HL-60/S4 (cell line): ENCODE results near the gene IRX2.

Experiments
- in situ Hi-C: fragments of 300-500 bp; cut with MboI; formaldehyde crosslinking; loops from 2 replicates; pipeline ENCODE4 v1.14.3; 2022; ENCODE audit warnings: low sequenced_read_pairs

Gene IRX2

DNA sequence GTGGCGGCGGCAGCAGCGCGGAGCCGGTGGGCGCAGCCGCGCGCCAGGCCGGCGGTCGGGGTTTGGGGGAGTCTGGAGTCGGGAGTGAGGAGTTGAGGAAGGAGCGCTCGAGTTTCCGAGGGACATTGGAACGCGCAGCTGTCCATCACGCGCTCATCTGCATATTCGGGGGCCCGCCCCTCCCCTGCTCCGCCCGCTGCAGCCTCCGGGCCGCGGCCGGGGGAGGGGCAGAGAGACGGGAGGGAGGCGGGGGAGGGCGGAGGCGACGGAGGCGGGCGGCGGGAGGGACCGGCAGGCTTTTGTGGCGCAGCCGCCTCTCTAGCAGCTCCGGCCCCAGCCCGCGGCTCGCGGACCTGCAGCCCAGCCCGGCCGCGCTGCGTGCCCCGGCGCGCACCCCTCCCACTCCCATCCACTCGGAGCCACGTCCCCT is at the start of gene IRX2:
Gene IRX2, minus strand, starts transcription at position 86 of the 430 bp plus-strand sequence. CDS start 264 bp downstream, outside the sequence.
- in situ Hi-C loops = no loop called here

- in situ Hi-C loops = no loop called here
Measured at GRCh38 chr5:2800035-2800434, 48.6 kb upstream of the IRX2 start.

DNA sequence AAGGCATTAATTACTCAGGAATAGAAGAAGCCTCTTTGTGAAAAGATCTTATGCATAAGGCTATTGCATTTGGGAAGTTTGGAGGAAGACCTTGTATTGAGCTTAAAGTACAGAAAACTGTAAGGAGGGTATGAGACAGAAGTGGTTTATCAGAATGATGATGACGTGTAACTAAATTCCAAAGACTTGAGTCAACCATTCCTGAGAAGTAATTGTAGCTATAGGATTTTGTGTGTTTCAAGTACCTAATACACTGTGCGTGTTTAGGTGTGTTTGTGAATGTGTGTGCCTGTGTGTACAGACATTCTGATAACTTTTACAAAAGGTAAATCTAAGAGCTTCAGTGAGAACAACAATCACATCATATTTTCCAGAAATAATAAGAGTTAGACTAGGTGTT is 46.5 kb upstream of the IRX2 start:
- in situ Hi-C loops = no loop called here

DNA sequence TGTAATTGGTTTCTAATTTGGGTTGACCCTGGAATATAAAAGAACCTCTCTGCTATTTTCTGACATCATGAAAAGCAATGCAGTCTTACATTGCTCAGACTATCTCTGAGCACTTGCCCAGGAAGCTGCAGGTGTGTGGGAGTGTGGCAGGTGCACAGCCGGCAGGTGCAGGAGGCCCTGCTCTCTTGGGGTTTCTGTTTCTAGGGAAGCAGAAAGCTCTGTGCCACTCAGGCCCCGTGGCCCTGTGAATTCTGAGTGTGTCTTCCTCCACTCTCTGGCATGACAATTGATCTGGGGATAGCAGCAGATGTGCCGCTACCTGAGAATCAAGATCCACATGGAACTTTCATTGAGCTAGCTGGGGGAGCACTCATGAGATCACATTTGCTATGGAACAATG is 45.7 kb upstream of the IRX2 start:
- in situ Hi-C loops = no loop called here

DNA sequence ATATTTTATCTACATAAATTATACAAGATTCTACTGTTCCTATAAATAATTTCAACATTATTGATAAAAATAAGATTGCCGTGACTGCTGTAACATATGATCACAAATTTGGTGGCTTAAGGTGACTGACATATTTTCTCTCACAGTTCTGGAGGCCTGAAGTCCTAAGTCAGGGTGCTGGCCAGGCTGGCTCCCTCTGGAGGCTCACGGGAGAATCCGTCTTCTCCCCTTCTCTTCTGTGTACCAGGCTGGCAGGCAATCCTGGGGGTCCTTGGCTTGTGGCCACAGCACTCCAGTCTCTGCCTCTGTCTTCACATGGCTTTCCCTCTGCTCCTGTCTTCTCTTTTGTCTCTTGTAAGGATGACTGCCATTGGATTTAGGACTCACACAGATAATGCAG is 31.7 kb upstream of the IRX2 start:
- in situ Hi-C loops = no loop called here

DNA sequence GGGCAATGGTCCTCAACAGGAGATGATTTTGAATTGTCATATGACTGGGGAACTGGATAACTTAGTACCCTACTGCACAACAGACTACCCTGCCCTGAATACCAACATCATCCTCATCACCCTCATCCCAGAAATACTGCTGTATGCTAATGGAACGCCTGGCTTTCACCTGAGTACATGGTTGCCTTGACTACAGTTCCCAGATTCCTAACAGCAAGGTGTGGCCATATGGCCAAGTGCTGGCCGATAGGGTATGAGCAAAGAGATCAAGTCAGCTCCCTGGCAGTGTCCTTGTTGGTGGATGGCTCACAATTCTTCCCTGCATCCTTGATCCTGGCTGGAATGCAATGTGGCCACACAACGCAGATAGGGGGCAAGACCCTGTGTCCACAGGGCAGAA is 31.2 kb upstream of the IRX2 start:
- in situ Hi-C loops = no loop called here

DNA sequence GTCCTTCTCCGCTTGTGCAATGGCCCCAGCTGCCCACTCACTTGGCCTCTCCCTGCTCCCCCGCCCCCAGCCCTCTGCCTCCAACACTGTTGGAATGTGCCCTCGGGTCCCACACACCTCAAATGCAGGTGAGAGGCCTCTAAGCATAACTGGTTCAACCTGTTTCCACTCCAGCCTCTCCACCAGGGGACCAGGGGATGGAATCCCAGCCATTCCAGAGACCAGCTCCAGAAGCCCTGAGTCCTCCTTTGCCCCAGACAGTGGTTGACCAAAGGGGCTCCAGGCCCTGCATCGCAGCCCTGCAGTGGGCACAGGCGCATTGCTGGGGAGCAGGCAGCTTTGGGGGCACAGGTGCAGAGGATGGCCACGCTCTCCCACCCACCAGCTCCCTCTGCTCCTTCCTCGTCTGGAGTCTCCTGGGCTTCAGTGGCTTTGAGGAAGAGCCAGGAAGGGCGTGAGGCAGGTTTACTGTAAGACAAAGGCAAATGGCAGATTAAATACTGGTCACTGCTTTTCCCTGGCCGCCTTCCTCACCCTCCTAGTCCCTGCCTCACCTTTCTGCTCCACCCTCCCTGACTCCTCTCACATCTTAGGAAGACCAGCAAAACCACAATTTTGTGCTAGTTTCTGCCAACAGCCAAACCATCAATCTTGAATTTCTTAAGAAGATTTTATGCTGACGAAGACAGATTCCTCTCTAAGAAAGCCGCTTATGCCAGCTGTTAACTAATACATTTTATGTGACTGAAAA is 29.1 kb upstream of the IRX2 start:
- in situ Hi-C loops = no loop called here

- in situ Hi-C loops = no loop called here
Measured at GRCh38 chr5:2779459-2779858, 28.0 kb upstream of the IRX2 start.

DNA sequence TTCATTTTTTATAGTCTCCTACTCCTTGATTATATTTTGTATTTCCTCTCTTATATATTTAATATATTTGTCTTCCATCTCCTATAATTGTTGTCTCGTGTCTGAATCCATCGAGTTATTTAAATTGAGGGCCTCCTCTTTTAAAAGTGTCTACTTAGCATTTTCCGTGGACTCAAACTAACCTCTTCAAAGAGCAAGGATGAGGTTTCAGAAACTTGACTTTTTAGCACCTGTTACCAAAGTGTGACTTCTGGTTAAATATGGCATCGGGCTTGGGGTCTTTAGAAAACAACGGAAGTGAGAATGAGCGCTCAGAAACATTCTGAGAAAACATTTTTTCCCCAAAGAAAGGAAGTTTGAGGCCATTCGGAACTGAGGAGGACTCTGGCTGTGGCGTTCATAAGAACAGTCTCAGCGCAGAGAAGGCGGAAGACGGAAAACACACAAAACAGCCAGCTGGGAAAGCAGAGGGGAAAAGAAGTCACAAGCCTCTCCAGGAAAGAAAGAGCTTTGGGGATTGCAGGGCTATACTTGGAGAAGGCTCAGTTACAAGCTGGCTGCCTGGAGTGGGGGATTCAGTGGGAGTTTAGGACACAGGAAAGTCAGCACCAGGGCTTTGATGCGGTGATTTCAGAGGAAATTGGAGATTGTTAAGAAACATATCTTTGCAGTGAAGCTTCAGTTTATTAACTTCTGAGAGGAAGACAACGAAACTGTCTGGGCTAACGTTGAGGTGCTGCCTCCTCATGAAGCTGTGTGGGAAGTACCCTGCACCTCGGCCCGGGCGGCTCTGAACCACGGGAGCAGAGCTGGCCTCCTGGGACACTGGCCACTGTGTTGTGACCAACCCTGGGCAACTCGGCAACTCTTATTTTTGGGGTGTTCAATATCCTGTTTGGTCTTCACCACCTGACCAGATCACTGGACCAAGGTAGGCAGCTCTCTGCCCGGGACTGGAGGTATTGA is 25.1 kb upstream of the IRX2 start:
- in situ Hi-C loops = no loop called here

- in situ Hi-C loops = no loop called here
Measured at GRCh38 chr5:2773327-2773726, 21.9 kb upstream of the IRX2 start.

DNA sequence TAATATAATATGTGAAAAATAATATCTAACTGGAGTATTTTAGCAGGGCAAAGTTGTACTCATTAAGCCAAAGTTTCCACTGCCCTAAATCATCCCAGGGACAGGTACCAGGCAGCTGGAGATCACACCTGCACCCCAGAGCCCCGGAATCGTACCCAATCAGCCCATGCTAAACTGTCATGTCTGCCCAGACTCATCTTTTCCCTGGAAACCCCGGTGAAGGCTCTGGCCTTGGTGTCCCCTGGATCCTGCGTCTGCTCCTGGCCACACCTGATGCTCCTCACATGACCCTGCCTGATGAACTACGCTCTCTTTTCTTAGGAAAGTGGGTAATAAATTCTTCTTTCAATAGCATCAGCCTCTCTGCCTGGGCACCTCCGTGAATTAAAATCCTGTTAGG is 15.6 kb upstream of the IRX2 start:
- in situ Hi-C loops = no loop called here

DNA sequence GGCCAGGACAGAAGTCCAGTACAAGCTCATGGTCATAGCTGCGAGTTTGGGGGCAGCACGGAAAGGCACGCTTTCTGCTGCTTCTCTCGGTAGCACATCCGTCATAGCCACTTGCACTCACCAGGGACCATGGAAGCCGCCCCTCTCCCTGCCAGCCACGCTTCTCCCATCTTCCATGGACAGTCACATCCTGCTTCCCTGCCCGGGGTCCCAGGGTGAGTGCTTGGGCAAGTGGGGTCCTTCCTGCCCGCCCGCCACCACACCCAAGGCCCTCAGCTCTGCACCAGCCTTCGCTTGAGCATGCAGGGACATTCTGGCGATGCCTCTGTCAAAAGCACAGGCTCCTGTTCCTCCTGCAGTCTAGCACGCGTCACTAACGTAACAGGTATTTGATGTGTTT is 13.1 kb upstream of the IRX2 start:
- in situ Hi-C loops = no loop called here

DNA sequence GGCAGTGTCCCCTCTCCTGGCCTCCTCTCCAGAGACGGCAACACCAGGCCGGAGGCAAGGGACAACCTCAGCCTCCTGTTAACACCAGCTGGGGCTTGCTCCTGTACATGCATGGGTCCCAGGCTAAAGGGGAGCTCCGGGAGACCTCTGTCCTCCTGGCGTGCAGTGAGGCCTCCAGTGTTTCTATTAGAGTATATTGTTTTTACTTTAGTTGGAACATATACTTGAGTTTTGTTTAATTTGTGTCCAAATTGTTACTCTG is 12.0 kb upstream of the IRX2 start:
- in situ Hi-C loops = no loop called here

- in situ Hi-C loops = no loop called here
Measured at GRCh38 chr5:2762744-2763532, 11.5 kb upstream of the IRX2 start.

DNA sequence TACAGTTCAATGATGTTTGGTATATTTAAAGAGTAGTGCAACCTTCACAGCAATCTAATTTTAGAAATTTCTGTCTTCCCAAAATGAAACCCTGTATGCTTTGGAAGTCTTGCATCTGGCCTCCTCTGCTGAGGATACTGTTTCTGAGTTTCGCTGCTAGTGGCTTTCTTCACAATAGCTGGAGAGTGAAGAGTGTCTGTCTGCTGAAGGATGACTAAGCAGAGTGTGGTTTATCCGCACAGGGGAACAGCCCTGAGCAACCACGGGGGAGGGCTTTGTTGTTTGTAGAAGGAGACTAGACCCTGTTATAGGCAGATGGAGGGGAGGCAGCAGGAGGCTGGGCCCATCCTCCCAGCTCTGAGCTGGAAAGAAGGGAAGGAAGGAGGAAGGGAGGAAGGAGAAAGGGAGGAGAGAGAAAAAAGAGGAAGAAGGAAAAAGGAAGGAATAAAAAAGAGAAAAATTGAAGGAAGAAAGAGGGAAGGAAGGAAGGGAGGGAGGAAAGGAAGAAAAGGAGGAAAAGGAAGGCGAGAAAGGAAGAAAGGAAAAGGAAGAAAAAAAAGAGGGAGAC is 10.5 kb upstream of the IRX2 start:
- in situ Hi-C loops = no loop called here

DNA sequence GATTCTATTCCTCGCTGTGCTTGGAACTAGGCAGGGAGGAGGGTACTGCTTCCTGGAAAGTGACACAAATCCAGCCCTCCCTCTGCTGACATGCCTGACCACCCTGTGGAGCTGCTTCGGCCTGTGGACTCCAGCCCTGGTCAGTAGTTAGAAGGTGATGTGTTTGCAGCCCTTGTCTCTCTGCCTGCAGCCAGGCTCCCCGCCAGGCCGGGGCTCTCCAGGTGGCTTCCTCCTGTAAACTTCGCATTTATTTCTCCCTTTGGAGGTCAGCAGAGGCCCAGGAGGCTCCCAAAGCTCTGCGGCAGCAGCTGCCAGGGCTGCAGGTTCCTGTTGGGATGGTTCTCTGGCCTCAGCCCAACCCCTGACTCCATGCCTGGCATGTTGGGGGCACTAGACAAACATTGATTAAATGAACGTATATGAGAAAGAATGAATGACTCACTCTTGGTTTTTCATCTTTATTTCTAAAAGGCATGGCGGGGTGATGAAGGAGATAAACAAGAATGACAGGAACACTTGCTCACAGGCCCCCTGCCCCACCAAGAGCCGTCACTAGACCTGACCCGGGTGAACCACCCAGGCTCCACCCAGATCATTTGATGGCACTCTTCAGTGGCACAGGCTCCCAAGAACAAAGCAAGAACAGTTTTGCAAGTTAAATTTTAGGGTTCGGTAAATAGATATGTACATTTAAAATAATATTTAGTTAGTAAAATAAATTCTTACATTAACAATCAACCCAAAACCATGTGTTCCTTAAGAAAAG is 8.4 kb upstream of the IRX2 start:
- in situ Hi-C loops = no loop called here

DNA sequence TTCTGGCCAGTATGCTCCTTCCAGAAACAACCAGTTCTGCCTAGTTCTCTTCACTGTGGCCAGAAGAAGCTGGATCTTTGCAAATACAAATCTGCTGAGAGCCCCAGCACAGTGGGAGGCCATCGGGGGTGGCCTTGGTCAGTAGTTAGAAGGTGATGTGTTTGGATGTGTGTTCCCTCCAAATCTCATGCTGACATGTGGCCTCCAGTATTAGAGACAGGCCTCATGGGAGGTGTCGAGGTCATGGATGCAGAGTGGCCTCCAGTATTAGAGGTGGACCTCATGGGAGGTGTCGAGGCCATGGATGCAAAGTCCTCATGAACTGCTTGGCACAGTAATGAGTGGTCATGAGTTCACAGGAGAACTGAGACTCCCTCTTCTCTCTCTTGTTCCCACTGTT is 7.6 kb upstream of the IRX2 start:
- in situ Hi-C loops = no loop called here

- in situ Hi-C loops = no loop called here
Measured at GRCh38 chr5:2758632-2759031, 7.2 kb upstream of the IRX2 start.

DNA sequence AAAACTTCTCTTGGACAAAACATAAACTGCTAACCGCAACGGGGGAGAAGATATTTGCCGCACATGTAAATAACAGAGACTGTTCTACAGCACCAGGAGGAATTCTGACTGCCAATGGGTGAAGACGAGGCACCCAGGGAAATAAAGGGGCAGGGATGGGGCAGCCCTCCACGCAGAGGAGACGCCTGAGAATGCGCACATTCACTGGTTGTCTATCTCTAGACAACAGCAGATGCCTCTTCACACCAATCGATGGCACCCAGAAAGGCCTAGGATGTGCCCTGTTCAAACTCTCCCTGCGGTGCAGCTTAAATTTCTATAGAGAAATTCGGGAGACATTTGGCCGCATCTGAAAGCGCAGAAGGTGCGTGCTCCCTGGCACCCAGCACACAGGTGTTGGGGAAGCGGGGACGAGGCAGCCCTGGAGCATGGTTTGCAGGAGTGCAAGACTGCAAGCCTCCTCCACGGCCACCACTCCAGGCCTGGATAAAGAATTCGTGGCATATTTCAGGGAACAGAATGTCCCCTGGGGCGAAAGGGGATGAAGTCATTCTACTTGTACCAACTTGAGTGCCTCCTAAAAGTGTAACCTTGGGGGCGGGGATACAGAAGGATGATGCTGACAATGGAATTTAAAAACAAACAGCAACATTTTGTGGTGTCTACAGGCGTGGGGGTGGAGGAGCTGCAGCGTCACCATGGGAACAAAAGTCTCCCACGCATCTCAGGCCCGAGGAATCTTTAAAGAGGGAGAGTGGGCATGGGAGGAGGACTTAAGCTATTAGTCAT is 6.3 kb upstream of the IRX2 start:
- in situ Hi-C loops = no loop called here
